ENCODE measurements around the gene C19orf25. TPM values are rescaled to one million over a fixed set of nuclear protein-coding genes. Genes with fewer than 3 reads are reported as not detected.
"Not testable (repeated sequence)": the region's sequence is repeated elsewhere in the genome, so short reads cannot be mapped to it uniquely, and the experiment has no call there.

The C19orf25 gene
- total RNA-seq, 2 experiments from 2014 or later = 48.0 to 51.2 TPM

- no peak overlapping the region for H3K27ac Mint-ChIP-seq
- peaks cover 13% of the 10 kb centered on the region for H3K4me1 Mint-ChIP-seq
Measured at GRCh38 chr19:1441022-1441426, 38.0 kb downstream of the C19orf25 start.

GRCh38 chr19:1440418-1440801, 38.6 kb downstream of the C19orf25 start:
- ATAC-seq (ENCODE audit: low read depth) = no peak
- Mint-ChIP-seq H3K4me3 (peak overlapping the region; percentile 99), H3K9me3 (no peaks in the 10 kb centered on the region), H3K27me3 (no peaks in the 10 kb centered on the region), H3K27ac (no peak overlapping the region), H3K4me1 (peaks cover 13% of the 10 kb centered on the region), H3K36me3 (peaks cover 22% of the 10 kb centered on the region)
- POLR2A ChIA-PET = no interaction called here
- DNase-seq = peak; percentile 27

More at GRCh38 chr19:1441022-1441426, 38.0 kb downstream of the C19orf25 start:
- Mint-ChIP-seq H3K27me3 (no peaks in the 10 kb centered on the region), H3K4me3 (peak overlapping the region; percentile 99), H3K9me3 (no peaks in the 10 kb centered on the region), H3K36me3 (peaks cover 20% of the 10 kb centered on the region)
- POLR2A ChIA-PET = interaction anchor here (0.6 to 1.1 kb wide), 4 partner anchors 172 to 1860 kb away, joined by 3 to 6 read pairs (median 4); partner anchors contain the start of gene CIRBP
- DNase-seq = no peak
- ATAC-seq (ENCODE audit: low read depth) = no peak

- POLR2A ChIA-PET = interaction anchor here (0.9 kb wide), 1 partner anchor 30 kb away, joined by 5 read pairs; no protein-coding TSS in a partner anchor
- DNase-seq; H3K27me3 Mint-ChIP-seq; ATAC-seq (ENCODE audit: low read depth); H3K9me3 Mint-ChIP-seq: not testable (repeated sequence)
- H3K27ac Mint-ChIP-seq = peak overlapping the region; percentile 80
- peaks cover 25% of the 10 kb centered on the region for H3K36me3 Mint-ChIP-seq
- H3K4me3 Mint-ChIP-seq = peak overlapping the region; percentile 99
- H3K4me1 Mint-ChIP-seq = peaks cover 13% of the 10 kb centered on the region
Measured at GRCh38 chr19:1439525-1440417, 39.2 kb downstream of the C19orf25 start.

GRCh38 chr19:1438933-1439354, 40.1 kb downstream of the C19orf25 start:
- DNase-seq (no peak), ATAC-seq (ENCODE audit: low read depth) (no peak)
- peaks cover 9% of the 10 kb centered on the region for H3K4me1 Mint-ChIP-seq
- H3K27ac Mint-ChIP-seq = peak overlapping the region; percentile 80
- POLR2A ChIA-PET = interaction anchor here (0.8 to 0.9 kb wide), 2 partner anchors 27 to 30 kb away, joined by 3 to 5 read pairs; no protein-coding TSS in a partner anchor
- H3K27me3 Mint-ChIP-seq = no peaks in the 10 kb centered on the region
- peak overlapping the region; percentile 99 for H3K4me3 Mint-ChIP-seq
- H3K36me3 Mint-ChIP-seq = peaks cover 25% of the 10 kb centered on the region
- H3K9me3 Mint-ChIP-seq = no peaks in the 10 kb centered on the region

GRCh38 chr19:1438035-1438932, 40.7 kb downstream of the C19orf25 start, which contains the start of gene RPS15:
Gene RPS15, plus strand, starts transcription at chr19:1438396. Its CDS starts 30 bp downstream, at chr19:1438426.
- ATAC-seq (ENCODE audit: low read depth) (peak; percentile 84), DNase-seq (peak; percentile 99)
- Mint-ChIP-seq H3K4me1 (peaks cover 9% of the 10 kb centered on the region), H3K36me3 (peaks cover 25% of the 10 kb centered on the region), H3K4me3 (peak within 1 kb of the TSS; percentile 99), H3K27ac (peak within 1 kb of the TSS; percentile 99), H3K27me3 (no peaks in the 10 kb centered on the region), H3K9me3 (no peaks in the 10 kb centered on the region)
- POLR2A ChIA-PET = interaction anchor here (0.8 to 2.3 kb wide), 5 partner anchors 26 to 29 kb away, joined by 3 to 12 read pairs (median 4); no protein-coding TSS in a partner anchor

GRCh38 chr19:1437609-1438008, 41.4 kb downstream of the C19orf25 start:
- H3K27me3 Mint-ChIP-seq = no peaks in the 10 kb centered on the region
- POLR2A ChIA-PET = interaction anchor here (1.0 to 2.3 kb wide), 3 partner anchors 25 to 28 kb away, joined by 4 to 12 read pairs (median 4); no protein-coding TSS in a partner anchor
- peaks cover 9% of the 10 kb centered on the region for H3K4me1 Mint-ChIP-seq
- DNase-seq (no peak), ATAC-seq (ENCODE audit: low read depth) (no peak)
- H3K36me3 Mint-ChIP-seq = peaks cover 25% of the 10 kb centered on the region
- H3K4me3 Mint-ChIP-seq = peak overlapping the region; percentile 99
- no peak overlapping the region for H3K27ac Mint-ChIP-seq
- no peaks in the 10 kb centered on the region for H3K9me3 Mint-ChIP-seq

- Mint-ChIP-seq H3K27ac (no peak overlapping the region), H3K9me3 (no peaks in the 10 kb centered on the region), H3K4me3 (no peak overlapping the region), H3K36me3 (peaks cover 21% of the 10 kb centered on the region), H3K4me1 (peaks cover 6% of the 10 kb centered on the region), H3K27me3 (no peaks in the 10 kb centered on the region)
- ATAC-seq (ENCODE audit: low read depth) (no peak), DNase-seq (no peak)
- POLR2A ChIA-PET = no interaction called here
Measured at GRCh38 chr19:1435378-1435989, 43.5 kb downstream of the C19orf25 start.

GRCh38 chr19:1434577-1435060, 44.4 kb downstream of the C19orf25 start:
- ATAC-seq (ENCODE audit: low read depth) (no peak), DNase-seq (no peak)
- H3K9me3 Mint-ChIP-seq = no peaks in the 10 kb centered on the region
- H3K27me3 Mint-ChIP-seq = no peaks in the 10 kb centered on the region
- POLR2A ChIA-PET = no interaction called here
- no peak overlapping the region for H3K4me3 Mint-ChIP-seq
- peaks cover 18% of the 10 kb centered on the region for H3K36me3 Mint-ChIP-seq
- no peak overlapping the region for H3K27ac Mint-ChIP-seq
- peaks cover 4% of the 10 kb centered on the region for H3K4me1 Mint-ChIP-seq

GRCh38 chr19:1434040-1434366, 45.0 kb downstream of the C19orf25 start:
- Mint-ChIP-seq H3K4me1 (peaks cover 1% of the 10 kb centered on the region), H3K4me3 (no peak overlapping the region), H3K9me3 (no peaks in the 10 kb centered on the region), H3K27ac (no peak overlapping the region), H3K36me3 (peaks cover 13% of the 10 kb centered on the region), H3K27me3 (no peaks in the 10 kb centered on the region)
- no peak for ATAC-seq (ENCODE audit: low read depth)
- no peak for DNase-seq
- POLR2A ChIA-PET = no interaction called here

GRCh38 chr19:1433119-1434039, 45.6 kb downstream of the C19orf25 start:
- Mint-ChIP-seq H3K4me1 (peaks cover 1% of the 10 kb centered on the region), H3K27me3 (no peaks in the 10 kb centered on the region), H3K36me3 (peaks cover 13% of the 10 kb centered on the region), H3K27ac (no peak overlapping the region), H3K4me3 (no peak overlapping the region), H3K9me3 (no peaks in the 10 kb centered on the region)
- ATAC-seq (ENCODE audit: low read depth) (no peak), DNase-seq (no peak)
- POLR2A ChIA-PET = no interaction called here

GRCh38 chr19:1432507-1432887, 46.5 kb downstream of the C19orf25 start:
- Mint-ChIP-seq H3K4me3 (no peak overlapping the region), H3K36me3 (peaks cover 10% of the 10 kb centered on the region), H3K27me3 (no peaks in the 10 kb centered on the region), H3K4me1 (no peaks in the 10 kb centered on the region), H3K27ac (no peak overlapping the region), H3K9me3 (no peaks in the 10 kb centered on the region)
- DNase-seq = no peak
- no peak for ATAC-seq (ENCODE audit: low read depth)
- POLR2A ChIA-PET = no interaction called here
